Hepatocyte (in vitro differentiated cells): ENCODE results near the gene LAMB2. TPM values are rescaled to one million over a fixed set of nuclear protein-coding genes. Genes with fewer than 3 reads are reported as not detected.

ENCODE experiments used
- DNase-seq: peaks from one replicate; pipeline ENCODE4 v3.0.0-alpha.2; 2016; ENCODE audit warnings: low spot score
- H2AFZ ChIP-seq: fragments of 200-600 bp; sonication (generic); 2 replicates; pipeline ENCODE4 v1.6.0; 2016; ENCODE audit warnings: antibody characterized with exemption, mild to moderate bottlenecking
- H3K27ac ChIP-seq: fragments of 200-600 bp; sonication (generic); 2 replicates; pipeline ENCODE4 v1.5.1; 2016; ENCODE audit warnings: mild to moderate bottlenecking
- H3K27me3 ChIP-seq: fragments of 200-600 bp; sonication (generic); 2 replicates; pipeline ENCODE4 v1.6.1; 2016
- H3K36me3 ChIP-seq: fragments of 200-600 bp; sonication (generic); replicated peaks from 2 replicates; pipeline ENCODE4 v1.5.1; 2016; ENCODE audit warnings: low read depth; ENCODE audit not compliant: insufficient read depth
- H3K4me1 ChIP-seq: fragments of 200-600 bp; sonication (generic); 2 replicates; pipeline ENCODE4 v1.5.1; 2016; ENCODE audit warnings: mild to moderate bottlenecking, moderate library complexity; ENCODE audit not compliant: insufficient read depth
- H3K4me2 ChIP-seq: fragments of 200-600 bp; sonication (generic); 2 replicates; pipeline ENCODE4 v1.6.0; 2016
- H3K4me3 ChIP-seq: fragments of 200-600 bp; sonication (generic); 2 replicates; pipeline ENCODE4 v1.5.1; 2016; ENCODE audit warnings: mild to moderate bottlenecking
- H3K79me2 ChIP-seq: fragments of 200-600 bp; sonication (generic); 2 replicates; pipeline ENCODE4 v1.6.0; 2017; ENCODE audit warnings: mild to moderate bottlenecking
- H3K9me2 ChIP-seq: fragments of 200-600 bp; sonication (generic); replicated peaks from 2 replicates; pipeline ENCODE4 v1.6.0; 2017; ENCODE audit warnings: mild to moderate bottlenecking; ENCODE audit not compliant: insufficient read depth
- H3K9me3 ChIP-seq: fragments of 200-600 bp; sonication (generic); 2 replicates; pipeline ENCODE4 v1.5.1; 2016; ENCODE audit warnings: low read depth, mild to moderate bottlenecking
- H4K20me1 ChIP-seq: fragments of 200-600 bp; sonication (generic); 2 replicates; pipeline ENCODE4 v1.6.0; 2016; ENCODE audit warnings: mild to moderate bottlenecking; ENCODE audit not compliant: insufficient read depth, poor library complexity, severe bottlenecking
- CTCF ChIP-seq: fragments of 200-600 bp; sonication (generic); IDR thresholded peaks from 2 replicates; pipeline ENCODE4 v1.5.1; 2016; ENCODE audit warnings: antibody characterized with exemption, mild to moderate bottlenecking; ENCODE audit not compliant: poor library complexity
- EZH2 ChIP-seq: fragments of 200-600 bp; sonication (generic); IDR thresholded peaks from 2 replicates; pipeline ENCODE4 v1.6.1; 2016; ENCODE audit warnings: antibody characterized with exemption, mild to moderate bottlenecking, borderline replicate concordance
- EZH2phosphoT487 ChIP-seq: fragments of 200-600 bp; sonication (generic); IDR thresholded peaks from one replicate; pipeline ENCODE4 v1.6.1; 2018; ENCODE audit warnings: antibody characterized with exemption, mild to moderate bottlenecking, low read depth, moderate library complexity; ENCODE audit not compliant: unreplicated experiment, severe bottlenecking
- WGBS: methylation state at CpG from one replicate; pipeline ENCODE4 v1.1.6; 2016; ENCODE audit warnings: low lambda C conversion rate; ENCODE audit errors: missing lambda C conversion rate; 5-methylcytosine and 5-hydroxymethylcytosine counted together
- polyA plus RNA-seq: library from polyadenylated mRNA; unstranded; fragments of >200 nt; fragmentation: Nextera tagmentation; extraction: Ambion mirVana; gene quantifications from 2 replicates; pipeline ENCODE4 v1.2.1, GENCODE V29; 2016
- total RNA-seq: library from RNA; depleted of rRNA; stranded (reverse); fragments of >200 nt; gene quantifications from 2 replicates; pipeline ENCODE4 v1.2.3, GENCODE V29; 2014

The LAMB2 gene
- total and polyA plus RNA-seq, 2 experiments from 2014 or later, result 396 to 437 TPM

- Histone ChIP-seq H2AFZ (peak overlapping the region; percentile 99), H3K9me3 (no peaks in the 10 kb centered on the region), H3K36me3 (no peaks in the 10 kb centered on the region), H4K20me1 (no peaks in the 10 kb centered on the region), H3K4me2 (peak overlapping the region; percentile 99), H3K9me2 (no peaks in the 10 kb centered on the region), H3K27ac (no peak overlapping the region), H3K4me3 (no peak overlapping the region), H3K79me2 (peaks cover 28% of the 10 kb centered on the region), H3K27me3 (no peaks in the 10 kb centered on the region), H3K4me1 (peaks cover 19% of the 10 kb centered on the region)
- DNase-seq, result no peak
- WGBS, result 63% methylated on average over 3 of the region's 3 CpGs
- TF ChIP-seq EZH2phosphoT487, result no peak
- peak; percentile 18 for TF ChIP-seq CTCF
- no peak for TF ChIP-seq EZH2
Measured at GRCh38 chr3:49134471-49135265, 1.8 kb upstream of the LAMB2 start.

DNA sequence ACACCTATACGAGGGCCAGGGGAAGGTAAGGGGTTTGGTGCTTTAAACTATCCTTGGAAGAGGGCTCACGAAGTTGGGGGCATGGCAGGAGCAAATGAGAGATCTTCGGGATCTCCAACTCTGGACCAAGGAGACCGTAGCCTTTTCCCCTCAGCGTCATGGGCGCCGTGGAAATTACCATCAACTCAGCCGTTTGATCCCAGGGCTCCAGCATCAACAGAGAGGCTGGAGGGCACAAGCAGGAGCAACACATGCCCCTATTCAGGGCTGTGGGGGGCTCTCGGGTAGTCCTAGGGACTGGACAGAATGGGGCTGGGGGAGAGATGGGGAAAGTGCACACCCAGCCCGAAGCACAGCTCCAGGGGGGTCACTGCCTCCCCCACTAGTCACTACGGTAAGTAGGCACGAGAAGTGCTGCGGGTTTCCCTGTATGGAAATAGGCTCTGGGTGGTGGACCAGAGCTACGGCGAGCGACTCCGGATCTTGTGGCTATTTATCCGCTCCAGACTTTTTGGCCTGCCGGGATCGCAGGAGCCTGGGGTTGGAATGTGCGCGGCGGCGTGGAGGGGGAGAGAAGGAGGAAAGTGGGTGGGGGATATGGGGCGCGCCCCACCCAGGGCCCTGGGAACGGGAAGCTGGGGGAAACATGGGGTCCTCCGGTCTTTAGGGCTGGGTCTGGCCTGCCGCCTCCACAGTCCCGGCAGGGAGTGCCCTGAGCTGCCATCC, 539 bp upstream of the LAMB2 start:
- under 1% methylated on average over 27 of the region's 30 CpGs for WGBS
- DNase-seq, result peak; percentile 92
- no peak for TF ChIP-seq EZH2
- TF ChIP-seq EZH2phosphoT487, result no peak
- TF ChIP-seq CTCF, result no peak
- no peaks in the 10 kb centered on the region for H3K9me3 ChIP-seq
- peaks cover 28% of the 10 kb centered on the region for H3K79me2 ChIP-seq
- peak overlapping the region; percentile 99 for H3K27ac ChIP-seq
- peak overlapping the region; percentile 99 for H3K4me2 ChIP-seq
- peak overlapping the region; percentile 99 for H3K4me3 ChIP-seq
- H2AFZ ChIP-seq, result peak overlapping the region; percentile 99
- no peaks in the 10 kb centered on the region for H3K9me2 ChIP-seq
- H4K20me1 ChIP-seq, result no peaks in the 10 kb centered on the region
- peaks cover 19% of the 10 kb centered on the region for H3K4me1 ChIP-seq
- no peaks in the 10 kb centered on the region for H3K36me3 ChIP-seq
- H3K27me3 ChIP-seq, result no peaks in the 10 kb centered on the region

- TF ChIP-seq EZH2phosphoT487 (no peak), CTCF (no peak), EZH2 (no peak)
- Histone ChIP-seq H3K4me1 (peaks cover 19% of the 10 kb centered on the region), H2AFZ (no peak overlapping the region), H3K27me3 (no peaks in the 10 kb centered on the region), H3K4me2 (peak overlapping the region; percentile 99), H3K4me3 (peak overlapping the region; percentile 99), H3K36me3 (no peaks in the 10 kb centered on the region), H3K27ac (peak overlapping the region; percentile 99), H4K20me1 (no peaks in the 10 kb centered on the region), H3K79me2 (peaks cover 28% of the 10 kb centered on the region), H3K9me3 (no peaks in the 10 kb centered on the region), H3K9me2 (no peaks in the 10 kb centered on the region)
- 51% methylated on average over 9 of the region's 9 CpGs for WGBS
- DNase-seq, result no peak
Measured at GRCh38 chr3:49132073-49132436, 795 bp downstream of the LAMB2 start.
